NCI-H187 treated with DMSO at 0.1 percent for 48 hours (cell line): ENCODE results near the gene CHI3L1.

Source experiments
- DNase-seq: peaks from one replicate; lab custom pipeline; 2025; lab: John Stamatoyannopoulos, UW

CHI3L1 gene

DNA sequence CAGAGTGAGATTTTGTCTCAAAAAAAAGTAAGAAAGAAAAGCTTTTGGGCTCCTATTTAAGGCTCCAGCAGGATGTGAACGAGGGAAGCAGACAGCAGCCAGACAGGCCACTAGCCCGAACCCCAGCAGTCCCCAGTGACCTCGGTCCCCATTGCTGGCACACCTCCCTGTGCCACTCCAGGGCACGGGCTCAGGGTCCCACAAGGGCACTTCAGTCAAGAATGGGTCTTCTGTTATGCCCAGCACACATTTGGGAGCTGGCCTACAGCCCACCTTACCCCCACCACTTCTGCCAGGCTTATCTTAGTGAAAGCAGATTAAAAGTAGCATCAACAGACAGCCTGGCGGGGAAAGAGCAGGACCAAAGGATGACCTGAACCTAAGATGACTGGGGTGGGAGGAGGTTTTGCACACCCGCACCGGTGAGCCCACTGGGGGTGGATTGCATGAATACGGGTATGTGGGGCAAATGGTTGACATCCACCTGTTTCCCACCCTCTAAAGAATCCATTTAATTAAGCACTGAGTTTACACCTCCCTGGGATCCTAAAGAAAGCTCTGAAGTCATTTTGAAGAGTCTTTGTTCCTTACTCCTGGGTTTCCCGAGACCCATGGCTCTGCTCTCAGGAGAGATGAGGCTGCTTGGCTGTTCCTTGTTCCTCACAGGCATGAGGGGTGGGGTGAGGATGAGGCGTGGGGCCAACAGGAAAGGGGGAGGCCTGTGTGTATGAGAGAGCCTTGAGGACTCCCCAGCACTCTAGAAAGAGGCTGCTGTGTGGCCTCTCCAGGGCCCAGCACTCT, 4.7 kb downstream of the CHI3L1 start:
- no peak for DNase-seq

DNA sequence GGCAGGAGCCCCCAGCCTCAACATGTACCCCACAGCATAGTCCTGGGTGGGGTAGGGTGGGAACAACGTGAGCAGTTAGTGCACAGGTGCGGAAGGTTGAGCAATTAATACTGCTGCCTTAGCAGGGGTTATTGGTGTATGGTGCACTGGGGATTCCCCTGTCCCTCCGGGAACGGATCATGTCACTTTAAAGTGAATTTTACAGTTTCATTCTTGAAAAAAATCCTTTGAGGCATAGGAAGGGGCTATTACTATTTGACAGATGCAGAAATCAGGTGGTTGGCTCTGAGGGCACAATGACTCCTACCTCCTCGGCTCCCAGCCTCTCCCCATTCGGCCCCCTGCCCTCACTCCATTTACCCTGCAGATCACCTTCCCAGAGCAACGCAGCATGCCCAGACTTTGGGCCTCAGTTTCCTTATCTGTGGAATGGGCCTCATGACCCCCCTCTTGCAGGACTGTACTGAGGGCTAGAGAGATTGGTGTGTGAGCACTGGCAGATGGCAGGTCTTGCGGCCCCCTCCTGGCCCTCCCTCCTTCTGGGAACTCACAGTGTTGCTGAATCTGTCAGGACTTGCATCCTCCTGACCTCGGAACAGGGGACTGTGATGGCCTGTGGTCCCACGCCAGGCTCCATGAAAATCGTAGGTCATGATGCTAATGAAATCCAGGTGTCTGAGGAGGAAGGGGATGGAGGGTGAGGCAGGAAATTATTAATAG, 5.7 kb downstream of the CHI3L1 start:
- no peak for DNase-seq

DNA sequence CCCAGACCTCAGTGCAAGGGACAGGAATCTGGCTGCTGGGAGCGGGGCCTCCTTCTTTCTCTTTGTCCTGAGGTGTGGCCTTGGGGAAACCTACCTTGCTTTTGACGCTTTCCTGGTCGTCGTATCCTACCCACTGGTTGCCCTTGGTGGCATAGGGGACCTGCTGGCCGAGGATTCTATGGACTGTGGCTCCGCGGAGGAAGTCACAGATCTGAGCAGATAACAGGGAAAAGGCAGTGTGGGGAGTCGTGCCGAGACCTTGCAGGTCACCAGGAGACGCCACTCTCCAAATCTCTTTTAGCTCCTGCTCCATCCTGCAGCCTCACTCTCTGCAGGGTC, 6.9 kb downstream of the CHI3L1 start:
- no peak for DNase-seq

DNA sequence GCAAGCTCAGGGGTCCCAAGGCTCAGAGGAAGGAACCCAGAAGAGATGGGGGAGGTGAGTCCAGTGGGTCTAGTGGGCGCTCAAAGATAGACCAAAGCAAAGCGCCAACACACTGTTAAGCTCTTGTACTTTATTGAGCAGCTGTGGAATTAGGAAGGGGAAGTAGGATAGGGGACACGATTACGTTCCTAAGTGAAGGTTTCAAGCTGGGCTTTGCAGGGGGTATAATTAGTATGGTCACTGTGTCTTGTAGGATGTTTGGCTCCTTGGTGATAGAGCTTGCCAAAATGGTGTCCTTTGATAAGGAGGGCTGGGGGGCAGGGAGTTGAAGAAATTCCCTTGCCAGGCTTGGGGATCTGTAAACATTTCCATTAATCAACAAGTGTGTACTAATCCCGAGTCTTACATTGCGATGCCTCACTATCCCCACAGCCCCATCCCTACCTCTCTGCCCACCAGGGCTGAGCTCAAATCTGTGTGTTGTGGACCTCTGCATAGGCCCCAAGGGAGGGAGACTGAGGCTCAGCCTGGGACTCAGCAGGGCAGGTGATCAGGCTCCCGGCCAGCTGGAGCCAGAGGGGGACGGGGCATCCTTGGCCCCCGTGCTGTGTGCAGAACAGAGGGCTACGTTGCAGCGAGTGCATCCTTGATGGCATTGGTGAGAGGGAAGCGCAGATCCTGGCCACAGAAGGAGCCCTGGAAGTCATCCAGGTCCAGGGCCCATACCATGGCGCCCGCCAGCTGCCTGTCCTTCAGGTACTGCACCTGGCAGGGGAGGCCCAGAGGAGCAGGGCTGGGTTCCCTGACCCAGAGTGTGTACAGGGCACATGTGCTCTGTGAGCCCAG, 7.5 kb downstream of the CHI3L1 start:
- DNase-seq: no peak

DNA sequence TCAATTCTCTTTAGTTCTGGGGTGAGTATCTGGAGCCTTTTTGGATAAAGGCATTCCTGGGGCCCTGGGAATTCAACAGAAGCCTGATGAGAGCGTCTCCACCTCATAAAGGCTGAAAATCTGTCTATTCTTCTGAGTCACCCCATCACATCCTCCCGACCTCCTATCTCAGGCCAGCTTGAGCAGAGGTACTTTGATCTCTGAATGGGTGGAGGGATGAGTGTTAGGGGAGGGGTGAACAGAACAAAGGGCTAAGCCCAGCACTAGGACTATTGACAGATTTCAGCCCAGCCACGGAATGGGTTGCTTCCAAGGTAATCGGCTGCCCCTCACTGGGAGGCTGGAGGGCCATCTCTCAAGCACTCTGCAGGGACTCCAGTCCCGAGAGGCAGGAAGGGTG, 8.4 kb downstream of the CHI3L1 start:
- no peak for DNase-seq

DNA sequence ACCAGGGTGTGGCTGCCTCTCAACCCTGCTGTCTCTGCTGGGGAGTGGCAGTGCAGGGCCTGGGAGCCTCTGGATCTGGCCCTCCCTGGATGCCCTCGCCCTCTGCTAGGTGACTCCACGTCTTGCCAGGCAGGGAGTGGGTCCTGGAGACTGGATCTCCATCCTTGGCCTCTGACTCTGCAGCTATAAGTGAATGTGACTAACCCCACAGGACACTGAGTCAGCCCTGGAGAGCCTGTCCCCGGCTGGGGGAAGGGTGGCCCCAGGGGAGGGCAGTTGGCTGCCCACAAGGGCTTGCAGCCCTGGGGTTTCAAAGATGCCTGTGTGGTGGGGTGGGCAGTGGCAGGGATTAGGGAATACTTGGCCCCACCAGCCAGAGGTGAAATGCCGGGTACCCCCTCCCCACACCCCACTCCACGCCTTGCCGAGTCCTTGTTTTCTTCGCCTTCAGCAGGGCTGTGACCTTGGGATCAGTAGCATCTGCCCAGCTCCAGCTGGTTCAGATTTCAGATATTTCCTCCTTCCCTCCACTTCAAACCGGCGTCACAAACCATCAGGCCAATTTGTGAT, 8.9 kb downstream of the CHI3L1 start:
- DNase-seq: no peak

DNA sequence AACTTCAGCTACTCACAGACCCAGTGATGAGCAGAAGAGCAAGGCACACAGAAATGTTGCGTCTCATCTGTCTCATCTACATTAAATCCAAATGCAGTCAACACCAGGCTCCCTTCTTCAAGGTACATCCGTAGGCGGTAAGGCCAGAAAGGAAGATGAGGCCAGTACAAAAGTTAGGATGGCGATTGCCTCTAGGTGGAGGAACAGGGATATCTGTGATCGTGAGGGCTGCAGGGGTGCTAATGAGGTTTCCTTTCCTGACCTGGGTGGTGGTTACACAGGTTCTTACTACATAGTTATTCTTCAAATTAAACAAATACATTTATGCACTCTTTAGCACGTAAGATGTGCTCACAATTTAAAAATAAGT, 9.5 kb downstream of the CHI3L1 start:
- DNase-seq: no peak

DNA sequence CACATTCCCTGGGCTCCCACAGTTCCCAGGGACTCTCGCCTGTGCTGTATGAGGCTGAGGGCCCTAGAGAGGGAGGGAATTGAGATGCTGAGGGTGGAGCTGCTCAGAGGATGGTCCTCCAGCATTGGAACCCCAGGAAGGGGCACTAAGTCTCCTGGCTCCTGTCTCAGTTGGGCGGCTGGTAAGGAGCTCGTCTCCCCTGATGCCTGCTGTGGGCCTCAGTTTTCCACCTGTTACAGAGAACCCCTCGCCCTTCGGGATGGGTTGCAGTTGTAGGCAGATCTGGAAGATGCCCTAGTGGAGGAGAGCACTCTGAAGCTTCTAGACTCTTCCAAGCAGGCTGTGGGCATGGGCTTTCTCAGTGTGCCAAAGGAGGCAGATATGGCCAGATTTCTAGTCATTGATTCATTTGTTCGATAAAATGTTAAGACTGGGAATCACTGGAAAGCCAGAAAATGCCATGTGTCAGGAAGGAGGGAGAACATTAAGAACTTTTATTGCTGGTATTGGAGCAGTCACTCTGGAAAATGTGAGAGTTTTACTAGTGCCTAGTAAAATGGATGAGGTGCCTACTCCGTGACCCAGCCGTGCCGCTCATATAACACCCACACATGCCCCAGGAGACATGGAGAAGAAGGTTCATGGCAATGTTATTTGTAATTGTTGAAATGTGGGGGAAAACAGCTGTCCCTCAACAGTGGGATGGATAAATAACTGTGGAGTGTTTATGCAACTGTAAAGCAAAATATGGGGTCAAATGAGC, 10.1 kb downstream of the CHI3L1 start:
- DNase-seq: no peak

DNA sequence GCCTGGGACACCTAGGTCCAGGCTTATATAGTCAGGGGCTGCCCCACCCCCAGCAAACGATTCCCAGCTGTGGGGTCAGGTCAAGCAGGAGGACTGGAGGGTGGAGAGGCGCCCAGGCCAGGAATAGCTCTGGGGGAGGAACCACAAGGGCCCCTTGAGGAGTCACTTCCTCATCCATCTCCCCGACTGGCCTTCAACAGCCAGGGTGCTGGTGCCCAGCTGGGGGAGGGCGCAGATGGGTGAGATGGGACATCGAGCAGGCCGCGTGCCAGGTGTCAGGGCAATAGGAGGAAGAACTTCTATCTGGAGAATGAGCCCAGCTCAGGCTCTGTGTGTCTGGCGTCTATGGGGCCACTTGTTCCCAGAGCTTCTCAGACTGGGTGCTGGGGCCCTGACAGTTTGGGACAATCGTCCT, 10.7 kb downstream of the CHI3L1 start:
- no peak for DNase-seq

- no peak for DNase-seq
Observed at GRCh38 chr1:203175237-203175826, 11.2 kb downstream of the CHI3L1 start, which contains the start of gene MYBPH. Gene MYBPH, minus strand, starts transcription at chr1:203175826. Its CDS starts 71 bp downstream, at chr1:203175755.

- no peak for DNase-seq
Observed at GRCh38 chr1:203174324-203174985, 12.0 kb downstream of the CHI3L1 start.

GRCh38 chr1:203173566-203173965, 12.9 kb downstream of the CHI3L1 start:
- no peak for DNase-seq

DNA sequence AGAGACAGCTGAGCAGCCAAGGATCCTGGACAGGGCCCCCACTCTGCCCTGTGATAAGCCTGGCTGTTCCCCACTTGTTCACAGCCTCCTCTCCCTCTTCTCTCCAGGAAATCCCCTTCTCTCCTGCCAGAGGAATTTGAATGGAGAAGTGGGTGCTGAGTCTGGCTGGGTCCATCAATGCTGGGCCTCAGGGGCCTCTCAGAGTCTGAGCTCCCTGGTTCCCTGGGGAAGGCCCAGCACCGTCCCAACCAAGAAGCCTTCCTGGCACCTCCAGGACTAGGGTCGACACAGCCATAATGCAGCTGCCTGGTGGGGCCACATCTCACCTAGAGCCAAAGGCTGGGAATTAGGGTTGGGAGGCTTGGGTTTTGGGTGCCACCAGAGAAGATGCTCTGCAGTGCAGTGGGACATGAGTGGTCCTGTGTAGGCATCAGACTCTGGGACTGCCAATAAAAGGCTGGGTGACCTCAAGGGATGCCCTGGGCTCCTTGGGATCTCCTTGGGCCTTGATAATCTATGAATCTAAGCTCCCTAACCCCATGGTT, 13.4 kb downstream of the CHI3L1 start:
- DNase-seq: no peak

- no peak for DNase-seq
Observed at GRCh38 chr1:203172184-203173010, 14.1 kb downstream of the CHI3L1 start.

- no peak for DNase-seq
Observed at GRCh38 chr1:203171341-203172183, 14.9 kb downstream of the CHI3L1 start.

DNA sequence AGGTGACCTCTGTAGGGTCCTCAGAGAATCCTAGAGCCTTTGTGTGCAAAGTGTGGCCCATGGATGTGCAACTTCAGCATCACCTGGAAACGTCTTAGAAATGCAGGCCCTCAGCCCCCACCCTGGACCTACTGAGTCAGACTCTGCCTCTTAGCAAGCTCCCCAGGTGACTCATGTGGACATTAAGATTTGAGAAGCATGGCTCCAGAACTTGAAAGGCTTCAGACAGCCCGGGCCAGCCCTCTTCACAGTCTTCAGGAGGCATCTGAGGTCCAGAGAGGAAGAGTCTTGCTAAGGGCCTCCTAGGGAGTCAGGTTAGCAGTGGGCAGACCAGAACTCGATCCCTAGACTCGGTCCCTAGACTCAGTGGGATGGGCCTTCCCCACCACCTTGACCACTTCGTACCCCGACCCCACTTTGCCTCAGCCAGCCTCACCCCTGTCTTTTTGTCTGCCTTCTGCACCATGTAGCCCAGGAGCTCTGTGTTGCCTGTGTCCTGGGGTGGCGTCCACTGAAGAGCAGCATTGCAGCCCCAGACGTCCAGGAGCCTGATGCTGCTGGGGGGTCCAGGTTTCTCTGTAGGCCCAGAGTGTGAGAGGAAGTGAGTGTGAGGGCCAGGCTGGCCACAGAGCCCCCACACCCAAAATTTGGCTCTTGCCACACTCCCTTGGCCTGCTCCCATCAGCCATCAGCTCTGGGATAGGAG, 15.7 kb downstream of the CHI3L1 start:
- DNase-seq: no peak

- DNase-seq: no peak
Observed at GRCh38 chr1:203169770-203170520, 16.6 kb downstream of the CHI3L1 start.
